ENCODE results near the gene C16orf74. TPM values are rescaled to one million over a fixed set of nuclear protein-coding genes. Genes with fewer than 3 reads are reported as not detected.

The C16orf74 gene
- total RNA-seq, 1 donor from 2014 or later, result 11.3 TPM

- DNase-seq (ENCODE audit: low spot score), result no peak
Measured at GRCh38 chr16:85658504-85659326, 92.2 kb downstream of the C16orf74 start.

GRCh38 chr16:85657996-85658395, 92.9 kb downstream of the C16orf74 start:
- DNase-seq (ENCODE audit: low spot score), result no peak

Other genes starting within 250 kb of the C16orf74 start
- 31.1 TPM for gene GSE1, start 137.8 kb downstream of the C16orf74 start, total RNA-seq (ENCODE audit: insufficient read depth, low replicate concordance)
- gene GINS2, start 62.1 kb downstream of the C16orf74 start, total RNA-seq (ENCODE audit: insufficient read depth, low replicate concordance), result 1.2 TPM
- gene EMC8, start 48.4 kb upstream of the C16orf74 start, total RNA-seq (ENCODE audit: insufficient read depth, low replicate concordance), result 13.5 TPM
- 180 TPM for gene COX4I1, start 48.6 kb upstream of the C16orf74 start, total RNA-seq (ENCODE audit: insufficient read depth, low replicate concordance)
- gene IRF8, start 148.1 kb upstream of the C16orf74 start, total RNA-seq (ENCODE audit: insufficient read depth, low replicate concordance), result 19.5 TPM